GM12878 (cell line): ENCODE data around the gene ATN1.

Experiments
- ASH2L ChIP-seq: fragments of 300-600, 200-600 bp; sonication (generic); IDR thresholded peaks from 2 replicates; pipeline ENCODE4 v1.6.1; 2017; ENCODE audit warnings: low read depth, mild to moderate bottlenecking, borderline replicate concordance
- BACH1 ChIP-seq: fragments of 450-650 bp; IDR thresholded peaks from 2 replicates; pipeline ENCODE4 v1.6.1; 2017; ENCODE audit warnings: mild to moderate bottlenecking, borderline replicate concordance
- CEBPB ChIP-seq, 2 experiments: fragments of 150-350 bp in 1 of 2; IDR thresholded peaks; 2 replicates each; pipeline ENCODE4 v1.6.1; 2012 to 2014; ENCODE audit warnings: low read depth in 2 of 2, low read length in 2 of 2, borderline replicate concordance in 1 of 2, inconsistent platforms in 1 of 2
- ESRRA ChIP-seq: IDR thresholded peaks from 2 replicates; pipeline ENCODE4 v1.6.1; 2012; ENCODE audit warnings: mild to moderate bottlenecking, low read length, improper control_type of control experiment
- EZH2 ChIP-seq: IDR thresholded peaks from 2 replicates; pipeline ENCODE4 v1.6.1; 2012; ENCODE audit warnings: low read depth, mild to moderate bottlenecking, control low read depth, inconsistent platforms, low read length, borderline replicate concordance; ENCODE audit not compliant: control insufficient read depth
- JUNB ChIP-seq: IDR thresholded peaks from 2 replicates; pipeline ENCODE4 v1.6.1; 2016; ENCODE audit warnings: antibody characterized with exemption, mild to moderate bottlenecking
- NR2C2 ChIP-seq: IDR thresholded peaks from 2 replicates; pipeline ENCODE4 v1.6.1; 2011; ENCODE audit warnings: borderline replicate concordance, low read depth; ENCODE audit not compliant: control insufficient read depth, insufficient read length
- POLR2A ChIP-seq: IDR thresholded peaks from 2 replicates; pipeline ENCODE4 v1.6.1; 2011; ENCODE audit warnings: low read depth, mild to moderate bottlenecking, low read length
- TAF1 ChIP-seq: IDR thresholded peaks from 2 replicates; pipeline ENCODE4 v1.6.1; 2011; ENCODE audit warnings: mild to moderate bottlenecking, low read depth, low read length, borderline replicate concordance
- ZNF274 ChIP-seq: IDR thresholded peaks from one replicate; pipeline ENCODE4 v1.8.0; 2011; ENCODE audit not compliant: insufficient read length, insufficient read depth
- TF ChIP-seq, protein P1 (sequence below): IDR thresholded peaks from 2 replicates; pipeline ENCODE4 v1.6.1; 2012; ENCODE audit warnings: low read length, inconsistent platforms
- TF ChIP-seq, protein P2 (sequence below): fragments of 450-650 bp; IDR thresholded peaks from 2 replicates; pipeline ENCODE4 v1.6.1; 2014; ENCODE audit warnings: mild to moderate bottlenecking
- TF ChIP-seq, protein P3 (sequence below): IDR thresholded peaks from 2 replicates; pipeline ENCODE4 v1.6.1; 2011; ENCODE audit warnings: low read depth, low read length, improper control_type of control experiment, borderline replicate concordance

DNA sequence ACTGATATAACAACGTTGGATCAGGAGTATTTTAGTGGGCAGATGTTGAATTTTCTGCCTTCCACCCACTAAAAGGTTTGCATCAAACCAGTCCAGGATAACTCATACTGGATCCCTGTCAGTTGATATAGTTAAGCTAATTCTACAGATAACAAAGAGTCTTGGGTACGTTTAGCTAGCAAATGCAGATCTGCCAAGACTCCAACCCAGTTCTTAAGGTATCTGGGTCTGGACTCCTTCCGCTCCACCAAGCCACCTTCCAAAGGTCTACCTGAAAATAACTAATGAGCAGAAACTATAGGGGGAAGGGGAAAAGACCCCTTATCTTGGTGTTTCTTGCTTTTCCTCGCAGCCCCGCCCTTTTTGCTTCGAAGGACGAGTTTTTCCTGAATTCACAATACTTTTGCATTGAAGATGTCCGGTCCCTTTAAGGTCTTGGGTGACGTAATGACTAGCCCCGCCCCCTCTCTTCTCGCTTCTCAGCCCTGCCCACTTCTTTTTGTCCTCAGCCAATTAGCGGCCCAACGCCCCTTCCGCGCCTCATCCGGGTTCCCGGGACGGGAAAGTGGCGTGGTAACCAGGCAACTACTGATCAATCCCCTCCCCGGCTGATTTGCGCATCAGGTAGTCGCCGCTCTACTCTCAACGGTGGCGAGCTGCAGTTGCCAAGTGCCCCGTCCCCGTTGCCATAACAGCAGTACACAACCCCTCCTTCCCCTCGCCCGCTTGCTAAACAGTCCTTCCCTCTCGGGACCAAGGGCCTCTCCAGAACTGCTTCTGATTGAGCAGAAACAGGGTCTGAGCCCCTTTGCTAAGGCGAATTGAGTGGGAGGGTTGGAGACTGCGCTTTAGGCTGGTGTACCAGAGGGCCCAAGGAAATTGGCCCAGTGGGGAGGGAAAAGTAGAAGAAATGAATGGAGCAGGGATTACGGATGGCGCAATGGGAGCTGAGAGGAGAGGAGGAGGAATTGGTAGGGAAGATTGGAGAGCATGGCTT, 23.2 kb upstream of the ATN1 start, which contains the start of gene LRRC23:
- TF ChIP-seq JUNB (no peak), ASH2L (no peak), TAF1 (peak; percentile 35; the same call in 1 of the 2 replicates), ESRRA (no peak), CEBPB (IDR thresholded peaks at IDR 0.05; ENCODE audit: borderline replicate concordance in 1 of 2, low read depth in 2 of 2, low read length in 2 of 2) (no peak), POLR2A (peak; percentile 73), NR2C2 (no peak), EZH2 (no peak), BACH1 (0 out of 2 replicates have a peak, but pooled peaks have one; percentile 29), ZNF274 (no peak)
- TF ChIP-seq, protein P1, sequence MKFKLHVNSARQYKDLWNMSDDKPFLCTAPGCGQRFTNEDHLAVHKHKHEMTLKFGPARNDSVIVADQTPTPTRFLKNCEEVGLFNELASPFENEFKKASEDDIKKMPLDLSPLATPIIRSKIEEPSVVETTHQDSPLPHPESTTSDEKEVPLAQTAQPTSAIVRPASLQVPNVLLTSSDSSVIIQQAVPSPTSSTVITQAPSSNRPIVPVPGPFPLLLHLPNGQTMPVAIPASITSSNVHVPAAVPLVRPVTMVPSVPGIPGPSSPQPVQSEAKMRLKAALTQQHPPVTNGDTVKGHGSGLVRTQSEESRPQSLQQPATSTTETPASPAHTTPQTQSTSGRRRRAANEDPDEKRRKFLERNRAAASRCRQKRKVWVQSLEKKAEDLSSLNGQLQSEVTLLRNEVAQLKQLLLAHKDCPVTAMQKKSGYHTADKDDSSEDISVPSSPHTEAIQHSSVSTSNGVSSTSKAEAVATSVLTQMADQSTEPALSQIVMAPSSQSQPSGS, result 0 out of 2 replicates have a peak, but pooled peaks have one; percentile 76
- TF ChIP-seq, protein P2, sequence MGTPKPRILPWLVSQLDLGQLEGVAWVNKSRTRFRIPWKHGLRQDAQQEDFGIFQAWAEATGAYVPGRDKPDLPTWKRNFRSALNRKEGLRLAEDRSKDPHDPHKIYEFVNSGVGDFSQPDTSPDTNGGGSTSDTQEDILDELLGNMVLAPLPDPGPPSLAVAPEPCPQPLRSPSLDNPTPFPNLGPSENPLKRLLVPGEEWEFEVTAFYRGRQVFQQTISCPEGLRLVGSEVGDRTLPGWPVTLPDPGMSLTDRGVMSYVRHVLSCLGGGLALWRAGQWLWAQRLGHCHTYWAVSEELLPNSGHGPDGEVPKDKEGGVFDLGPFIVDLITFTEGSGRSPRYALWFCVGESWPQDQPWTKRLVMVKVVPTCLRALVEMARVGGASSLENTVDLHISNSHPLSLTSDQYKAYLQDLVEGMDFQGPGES, result no peak
- TF ChIP-seq, protein P3, sequence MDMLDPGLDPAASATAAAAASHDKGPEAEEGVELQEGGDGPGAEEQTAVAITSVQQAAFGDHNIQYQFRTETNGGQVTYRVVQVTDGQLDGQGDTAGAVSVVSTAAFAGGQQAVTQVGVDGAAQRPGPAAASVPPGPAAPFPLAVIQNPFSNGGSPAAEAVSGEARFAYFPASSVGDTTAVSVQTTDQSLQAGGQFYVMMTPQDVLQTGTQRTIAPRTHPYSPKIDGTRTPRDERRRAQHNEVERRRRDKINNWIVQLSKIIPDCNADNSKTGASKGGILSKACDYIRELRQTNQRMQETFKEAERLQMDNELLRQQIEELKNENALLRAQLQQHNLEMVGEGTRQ, result no peak
